GM18520 (cell line): ENCODE measurements around the gene SPDYC.
"Not testable (repeated sequence)": the region's sequence is repeated elsewhere in the genome, so short reads cannot be mapped to it uniquely, and the experiment has no call there.

Source experiments
- ATAC-seq: cut with Tn5 transposase; IDR thresholded peaks from one replicate; pipeline ENCODE4 v1.9.1; 2021; ENCODE audit not compliant: unreplicated experiment

Gene SPDYC

DNA sequence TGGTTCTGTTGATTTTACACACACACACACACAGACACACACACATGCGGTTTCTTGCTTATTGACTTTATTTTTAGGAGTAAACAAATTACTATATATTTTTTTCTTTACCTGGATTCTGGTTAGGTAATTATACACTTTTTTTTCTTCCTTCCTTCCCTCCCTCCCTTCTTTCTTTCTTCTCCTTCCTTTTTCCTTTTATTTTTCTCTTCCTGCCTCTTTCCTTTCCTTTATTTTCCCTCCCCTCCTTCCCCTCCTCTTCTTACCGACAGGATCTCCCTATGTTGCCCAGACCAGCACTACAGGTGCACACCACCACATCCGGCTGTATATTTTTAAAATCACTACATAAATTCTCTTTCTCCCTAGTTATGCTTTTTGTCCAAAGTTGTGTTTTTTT lies 3.1 kb upstream of the SPDYC start:
- ATAC-seq, result no peak

DNA sequence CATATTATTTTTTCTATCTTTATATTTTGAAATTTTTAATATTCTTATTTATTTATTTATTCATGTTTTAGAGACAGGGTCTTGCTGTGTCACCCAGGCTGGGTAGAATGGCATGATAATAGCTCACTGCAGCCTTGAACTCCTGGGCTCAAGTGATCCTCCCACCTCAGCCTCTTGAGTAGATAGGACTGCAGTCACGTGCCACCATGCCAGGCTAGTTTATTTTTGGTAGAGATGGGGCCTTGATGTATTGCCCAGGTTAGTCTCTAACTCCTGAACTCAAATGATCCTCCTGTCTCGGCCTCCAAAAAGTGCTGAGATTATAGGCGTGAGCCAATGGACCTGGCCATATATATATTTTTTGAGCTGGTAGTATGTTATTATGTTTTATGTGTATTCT lies 2.4 kb upstream of the SPDYC start:
- ATAC-seq, result no peak

DNA sequence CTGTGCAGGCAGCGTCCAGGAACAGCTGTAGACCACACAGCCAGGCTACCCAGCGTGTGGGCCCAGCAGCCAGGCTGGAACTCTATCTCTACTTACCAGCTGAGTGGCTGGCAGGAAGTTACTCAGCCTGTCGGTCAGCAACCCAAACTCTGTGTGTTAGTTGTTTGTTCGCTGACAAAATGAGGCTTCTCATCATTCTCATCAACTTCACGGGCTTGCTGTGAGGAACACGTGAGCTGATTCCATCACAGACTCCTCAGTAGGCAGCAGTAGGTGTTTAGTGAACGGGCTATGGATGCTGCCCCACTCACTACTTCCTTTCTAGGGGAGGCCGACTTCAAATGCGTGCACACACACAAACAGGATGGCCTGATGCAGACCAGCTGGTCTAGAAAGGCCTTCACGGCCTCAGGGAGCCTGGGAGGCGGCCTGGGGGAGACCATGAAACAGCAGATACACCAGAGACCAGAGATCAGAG lies 830 bp upstream of the SPDYC start:
- no peak for ATAC-seq

DNA sequence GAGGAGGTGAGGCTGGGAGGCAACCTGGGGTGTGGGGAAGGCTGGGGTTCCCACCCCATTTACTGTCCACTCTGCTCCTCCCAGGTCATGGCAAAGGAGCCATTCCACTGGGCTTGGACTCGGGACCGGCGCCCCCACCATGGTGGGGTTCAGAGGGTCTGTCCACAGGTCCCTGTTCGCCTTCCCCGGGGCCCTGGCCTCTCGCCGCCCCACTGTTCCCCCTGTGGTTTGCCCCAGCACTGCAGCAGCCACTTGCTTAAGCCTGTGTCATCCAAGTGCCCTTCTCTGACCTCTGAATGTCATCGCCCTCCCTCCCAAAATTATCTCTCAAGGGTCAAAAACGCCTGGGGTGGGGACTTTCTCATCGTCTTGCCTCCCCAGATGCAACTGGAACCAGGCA lies 2.6 kb downstream of the SPDYC start:
- no peak for ATAC-seq

GRCh38 chr11:65174571-65175010 lies 4.6 kb downstream of the SPDYC start:
- ATAC-seq, result not testable (repeated sequence)

DNA sequence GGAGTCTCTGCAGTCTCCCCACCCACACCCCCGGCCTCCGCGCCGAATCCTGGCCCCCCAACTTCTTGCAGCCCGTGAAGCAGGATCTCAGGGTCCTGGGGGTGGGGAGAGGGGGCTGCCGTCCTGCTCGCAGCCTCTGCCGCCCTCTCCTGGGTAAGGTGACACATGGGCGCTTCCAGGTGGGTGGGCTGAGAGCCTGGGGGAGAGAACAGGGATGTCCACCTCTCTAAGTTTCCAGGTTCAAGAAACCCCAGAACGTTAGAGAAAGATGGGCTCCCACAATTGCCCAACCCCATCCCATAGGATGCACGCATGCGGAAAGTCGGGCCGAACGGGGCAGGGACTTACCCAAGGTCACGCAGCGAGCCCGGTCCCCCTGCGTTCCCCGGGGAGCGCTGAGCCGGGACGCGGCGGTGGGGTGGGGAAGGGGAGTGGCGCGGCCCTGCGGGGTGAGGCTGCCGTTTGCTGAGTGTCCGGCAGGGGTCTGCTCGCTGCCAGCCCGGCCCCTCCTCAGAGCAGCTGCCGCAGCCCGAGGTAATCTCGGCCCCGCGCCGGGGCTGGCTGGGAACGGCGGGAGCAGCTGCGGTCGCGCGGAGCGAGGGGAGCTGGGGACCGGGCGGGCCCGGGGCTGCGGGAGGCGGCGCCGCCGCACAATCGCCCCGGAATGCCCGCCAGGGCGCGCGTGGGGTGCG lies 11.0 kb downstream of the SPDYC start:
- ATAC-seq, result no peak

DNA sequence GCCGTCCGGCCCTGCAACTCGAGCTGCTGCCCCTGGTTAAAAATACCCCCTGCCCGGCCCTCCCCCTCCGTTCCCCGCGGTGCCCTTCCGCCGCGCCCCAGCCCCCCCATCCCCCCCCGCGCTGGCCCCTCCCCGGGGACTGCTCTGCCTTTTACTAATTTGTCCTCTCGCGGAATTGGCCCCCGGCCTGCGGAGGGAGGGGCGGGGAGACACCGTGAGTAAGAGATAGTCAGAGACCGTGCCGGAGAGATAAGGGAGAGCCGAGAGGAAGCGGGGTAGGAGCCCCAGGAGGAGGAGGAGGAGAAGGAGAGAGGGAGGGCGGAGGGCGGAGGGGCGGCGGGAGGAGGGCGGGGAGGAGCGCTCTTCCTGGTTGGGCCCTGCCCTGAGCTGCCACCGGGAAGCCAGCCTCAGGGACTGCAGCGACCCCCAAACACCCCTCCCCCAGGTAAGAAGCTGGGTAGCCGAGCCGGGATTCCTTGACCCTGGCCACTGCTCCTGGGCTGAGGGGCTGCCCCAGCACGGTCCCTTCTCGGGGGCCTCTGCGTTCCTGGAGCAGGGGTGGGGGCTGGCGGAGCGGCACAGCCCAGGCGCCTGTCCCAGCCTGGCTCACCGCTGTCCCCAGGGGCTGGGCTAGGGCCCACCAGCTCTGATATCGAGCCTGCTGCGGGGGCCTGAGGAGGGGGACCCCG lies 11.7 kb downstream of the SPDYC start, which contains the start of gene CAPN1:
CAPN1 (plus strand) TSS at position 360 of the 689 bp plus-strand sequence. CDS start 774 bp downstream, outside the sequence.
- ATAC-seq, result no peak

GRCh38 chr11:65182258-65183170 lies 12.5 kb downstream of the SPDYC start:
- no peak for ATAC-seq

- no peak for ATAC-seq
Observed at GRCh38 chr11:65183201-65183891, 13.3 kb downstream of the SPDYC start.

GRCh38 chr11:65184146-65184545 lies 14.1 kb downstream of the SPDYC start:
- ATAC-seq, result no peak

DNA sequence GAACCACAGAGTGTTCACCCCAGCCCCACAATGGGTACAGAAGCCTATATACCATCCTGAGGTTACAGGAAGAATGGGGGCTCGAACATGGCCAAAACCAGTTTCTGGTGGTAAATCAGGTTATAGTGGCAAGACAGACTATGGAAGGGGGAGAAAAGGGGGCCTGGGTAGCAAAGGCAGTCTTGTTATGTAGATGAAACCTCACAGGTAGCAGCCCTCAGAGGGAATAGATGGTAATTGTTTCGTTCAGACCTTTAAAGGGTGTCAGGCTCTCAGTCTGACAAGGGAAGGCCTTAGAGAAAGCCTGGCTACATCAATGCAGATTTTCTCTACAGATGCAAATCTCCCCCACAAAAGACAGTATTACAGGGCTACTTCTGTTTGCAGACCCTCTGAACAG lies 15.1 kb downstream of the SPDYC start:
- ATAC-seq, result no peak

GRCh38 chr11:65185869-65186341 lies 15.9 kb downstream of the SPDYC start:
- ATAC-seq, result no peak

DNA sequence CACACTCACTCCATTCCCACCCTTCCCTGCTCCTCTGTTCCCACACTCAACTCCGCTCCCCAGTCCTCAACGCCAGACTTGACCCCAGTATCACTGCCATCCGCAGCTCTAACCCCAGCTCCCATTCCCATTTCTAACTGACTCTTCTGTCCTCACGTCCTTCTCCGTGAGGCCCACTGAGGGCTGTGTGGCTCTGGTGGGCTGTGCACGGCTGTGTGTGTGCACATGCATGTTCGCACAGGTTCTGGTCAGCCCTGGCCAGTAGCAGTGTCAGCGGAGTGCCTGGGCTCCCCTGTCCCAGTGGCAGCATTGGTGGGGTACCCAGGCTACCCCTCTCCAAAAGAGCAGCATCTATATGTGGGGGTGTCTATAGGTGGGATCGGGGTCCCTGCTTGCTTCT lies 16.7 kb downstream of the SPDYC start:
- no peak for ATAC-seq

GRCh38 chr11:65187146-65187675 lies 17.2 kb downstream of the SPDYC start:
- ATAC-seq, result no peak

GRCh38 chr11:65187971-65188461 lies 18.0 kb downstream of the SPDYC start:
- ATAC-seq, result no peak

- ATAC-seq, result no peak
Observed at GRCh38 chr11:65188486-65188885, 18.5 kb downstream of the SPDYC start.

GRCh38 chr11:65189191-65189590 lies 19.2 kb downstream of the SPDYC start:
- no peak for ATAC-seq

DNA sequence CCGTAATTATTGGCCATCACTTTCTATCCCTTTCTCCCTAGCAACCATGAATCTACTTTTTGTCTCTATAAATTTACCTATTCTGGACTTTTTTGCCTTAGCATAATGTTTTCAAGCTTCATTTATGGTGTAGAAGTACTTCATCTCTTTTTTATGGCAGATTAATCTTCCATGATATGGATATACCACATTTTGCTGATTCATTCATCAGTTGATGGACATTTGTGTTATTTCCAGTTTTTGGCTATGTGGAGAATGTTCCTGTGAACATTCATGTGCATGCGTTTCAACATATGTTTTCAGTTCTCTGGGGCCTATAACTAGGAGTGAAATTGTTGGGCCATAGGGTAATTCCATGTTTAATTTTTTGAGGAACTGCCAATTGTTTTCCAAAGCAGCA lies 24.5 kb downstream of the SPDYC start:
- ATAC-seq, result no peak

- no peak for ATAC-seq
Observed at GRCh38 chr11:65204143-65204542, 34.1 kb downstream of the SPDYC start.
